Measurements from ENCODE around the gene GUCA2A.

The GUCA2A gene

GRCh38 chr1:42130061-42130660 is 34.4 kb downstream of the GUCA2A start:
- no peak for DNase-seq (ENCODE audit: low read depth)

- no peak for DNase-seq (ENCODE audit: low read depth)
Measured at GRCh38 chr1:42128964-42129363, 35.6 kb downstream of the GUCA2A start.

- no peak for DNase-seq (ENCODE audit: low read depth)
Measured at GRCh38 chr1:42128499-42128898, 36.0 kb downstream of the GUCA2A start.

GRCh38 chr1:42127767-42128166 is 36.8 kb downstream of the GUCA2A start:
- no peak for DNase-seq (ENCODE audit: low read depth)

- no peak for DNase-seq (ENCODE audit: low read depth)
Measured at GRCh38 chr1:42125552-42125951, 39.0 kb downstream of the GUCA2A start.

GRCh38 chr1:42122408-42122807 is 42.1 kb downstream of the GUCA2A start:
- DNase-seq (ENCODE audit: low read depth), result no peak

- no peak for DNase-seq (ENCODE audit: low read depth)
Measured at GRCh38 chr1:42118125-42118524, 46.4 kb downstream of the GUCA2A start.

GRCh38 chr1:42117214-42117613 is 47.3 kb downstream of the GUCA2A start:
- no peak for DNase-seq (ENCODE audit: low read depth)

GRCh38 chr1:42114229-42114628 is 50.3 kb downstream of the GUCA2A start:
- no peak for DNase-seq (ENCODE audit: low read depth)
